Suprapubic skin (tissue), 4 donors: Measurements from ENCODE around the gene ARHGAP42. TPM values are rescaled to one million over a fixed set of nuclear protein-coding genes. Genes with fewer than 3 reads are reported as not detected.
A peak's percentile ranks its signal among the peaks of the same experiment; 100 is the strongest.

Experiments
- DNase-seq, 2 donors: peaks; one replicate each; pipeline ENCODE4 v3.0.0-alpha.2; 2019; ENCODE audit warnings: low spot score in 2 of 2
- H3K27ac ChIP-seq: fragments of 200-600 bp; sonication (generic); one replicate; pipeline ENCODE4 v1.5.1; 2019
- H3K27me3 ChIP-seq: fragments of 200-600 bp; sonication (generic); one replicate; pipeline ENCODE4 v1.5.1; 2019
- H3K36me3 ChIP-seq: fragments of 200-600 bp; sonication (generic); one replicate; pipeline ENCODE4 v1.5.1; 2019
- H3K4me1 ChIP-seq: fragments of 200-600 bp; sonication (generic); one replicate; pipeline ENCODE4 v1.5.1; 2019
- H3K4me3 ChIP-seq: fragments of 200-600 bp; sonication (generic); one replicate; pipeline ENCODE4 v1.5.1; 2019; ENCODE audit warnings: mild to moderate bottlenecking
- H3K9me3 ChIP-seq: fragments of 200-600 bp; sonication (generic); one replicate; pipeline ENCODE4 v1.5.1; 2019
- CTCF ChIP-seq, 2 donors: fragments of 200-600 bp in 1 of 2; fragments of 450-650 bp in 1 of 2; sonication (generic) in 1 of 2; IDR thresholded peaks; one replicate each; pipeline ENCODE4 v1.5.1; 2016 to 2019; ENCODE audit warnings: antibody characterized with exemption in 2 of 2, mild to moderate bottlenecking in 1 of 2, moderate library complexity in 1 of 2
- EP300 ChIP-seq: sonication (generic); formaldehyde crosslinking; IDR thresholded peaks from one replicate; pipeline ENCODE4 v1.6.1; 2017; ENCODE audit warnings: antibody characterized with exemption
- POLR2A ChIP-seq, 2 donors: fragments of 450-650 bp; IDR thresholded peaks; one replicate each; pipeline ENCODE4 v1.6.1; 2017; ENCODE audit warnings: antibody characterized with exemption in 2 of 2, mild to moderate bottlenecking in 2 of 2, moderate library complexity in 2 of 2
- POLR2AphosphoS5 ChIP-seq, 3 donors: sonication (generic); formaldehyde crosslinking; IDR thresholded peaks; one replicate each; pipeline ENCODE4 v1.6.1; 2017; ENCODE audit warnings: antibody characterized with exemption in 3 of 3
- WGBS: methylation state at CpG from one replicate; pipeline ENCODE4 v1.1.5; 2018; 5-methylcytosine and 5-hydroxymethylcytosine counted together
- total RNA-seq, 4 donors: library from RNA; depleted of rRNA; stranded (reverse); fragments of >200 nt; gene quantifications; one replicate each; pipeline ENCODE4 v1.1.0, GENCODE V29; 2016

Gene ARHGAP42
- total RNA-seq, 4 donors from 2014 or later = 12.4 to 18.4 (median 14.4) TPM

- Histone ChIP-seq H3K27me3 (no peaks in the 10 kb centered on the region), H3K36me3 (no peaks in the 10 kb centered on the region), H3K27ac (no peak overlapping the region), H3K9me3 (no peaks in the 10 kb centered on the region), H3K4me1 (no peaks in the 10 kb centered on the region), H3K4me3 (no peak overlapping the region)
- TF ChIP-seq CTCF (IDR thresholded peaks at IDR 0.05) (no peak), POLR2AphosphoS5 (IDR thresholded peaks at IDR 0.05) (no peak), POLR2A (IDR thresholded peaks at IDR 0.05) (no peak), EP300 (no peak)
- DNase-seq = no peak
- 100% methylated on average over 1 of the region's 1 CpG for WGBS
These were observed 118.6 kb downstream of the ARHGAP42 start for GRCh38 chr11:100805506-100806199.

- Histone ChIP-seq H3K4me3 (no peak overlapping the region), H3K27ac (no peak overlapping the region), H3K27me3 (no peaks in the 10 kb centered on the region), H3K9me3 (no peaks in the 10 kb centered on the region), H3K4me1 (no peaks in the 10 kb centered on the region), H3K36me3 (no peaks in the 10 kb centered on the region)
- 83% methylated on average over 5 of the region's 5 CpGs for WGBS
- TF ChIP-seq CTCF (IDR thresholded peaks at IDR 0.05) = no peak
- no peak for TF ChIP-seq EP300
- no peak for TF ChIP-seq POLR2AphosphoS5 (IDR thresholded peaks at IDR 0.05)
- TF ChIP-seq POLR2A (IDR thresholded peaks at IDR 0.05) = no peak
- no peak for DNase-seq
These were observed 119.2 kb downstream of the ARHGAP42 start for GRCh38 chr11:100806296-100806695.

GRCh38 chr11:100808904-100809491, 121.9 kb downstream of the ARHGAP42 start:
- H3K36me3 ChIP-seq = no peaks in the 10 kb centered on the region
- no peaks in the 10 kb centered on the region for H3K27me3 ChIP-seq
- no peaks in the 10 kb centered on the region for H3K9me3 ChIP-seq
- TF ChIP-seq POLR2A (IDR thresholded peaks at IDR 0.05) = no peak
- no peak for TF ChIP-seq CTCF (IDR thresholded peaks at IDR 0.05)
- no peak for TF ChIP-seq EP300
- TF ChIP-seq POLR2AphosphoS5 (IDR thresholded peaks at IDR 0.05) = no peak
- no peaks in the 10 kb centered on the region for H3K4me1 ChIP-seq
- peak overlapping the region; percentile 48 for H3K27ac ChIP-seq
- DNase-seq = no peak
- 63% methylated on average over 3 of the region's 3 CpGs for WGBS
- no peak overlapping the region for H3K4me3 ChIP-seq

- H3K27ac ChIP-seq = no peak overlapping the region
- no peak for DNase-seq
- H3K27me3 ChIP-seq = no peaks in the 10 kb centered on the region
- TF ChIP-seq CTCF (IDR thresholded peaks at IDR 0.05) (no peak), POLR2AphosphoS5 (IDR thresholded peaks at IDR 0.05) (no peak), POLR2A (IDR thresholded peaks at IDR 0.05) (no peak), EP300 (no peak)
- no peaks in the 10 kb centered on the region for H3K36me3 ChIP-seq
- no peaks in the 10 kb centered on the region for H3K9me3 ChIP-seq
- WGBS = 61% methylated on average over 2 of the region's 2 CpGs
- no peaks in the 10 kb centered on the region for H3K4me1 ChIP-seq
- H3K4me3 ChIP-seq = no peak overlapping the region
These were observed 123.1 kb downstream of the ARHGAP42 start for GRCh38 chr11:100810146-100810545.

GRCh38 chr11:100810666-100811065, 123.6 kb downstream of the ARHGAP42 start:
- Histone ChIP-seq H3K4me1 (no peaks in the 10 kb centered on the region), H3K27me3 (no peaks in the 10 kb centered on the region), H3K9me3 (no peaks in the 10 kb centered on the region), H3K4me3 (no peak overlapping the region), H3K27ac (no peak overlapping the region), H3K36me3 (no peaks in the 10 kb centered on the region)
- DNase-seq = no peak
- 91% methylated on average over 3 of the region's 3 CpGs for WGBS
- TF ChIP-seq POLR2A (IDR thresholded peaks at IDR 0.05) (no peak), CTCF (IDR thresholded peaks at IDR 0.05) (no peak), POLR2AphosphoS5 (IDR thresholded peaks at IDR 0.05) (no peak), EP300 (no peak)
